SU-DHL-6 (cell line): ENCODE data around the gene GPD2.

ENCODE experiments used
- H2AFZ ChIP-seq: fragments of 200-600 bp; sonication (generic); 2 replicates; pipeline ENCODE4 v1.6.1; 2014; ENCODE audit warnings: low read depth, mild to moderate bottlenecking, moderate library complexity, mixed read lengths, antibody characterized with exemption, low read length; ENCODE audit not compliant: severe bottlenecking
- H3F3A ChIP-seq: fragments of 200-600 bp; shearing (Covaris generic); 2 replicates; pipeline ENCODE4 v1.6.0; 2016; ENCODE audit warnings: antibody characterized with exemption, mild to moderate bottlenecking; ENCODE audit not compliant: insufficient read depth
- H3K27ac ChIP-seq: fragments of 200-600 bp; sonication (generic); 2 replicates; pipeline ENCODE4 v1.5.1; 2016; ENCODE audit warnings: low read depth, mild to moderate bottlenecking, low read length, moderate library complexity, mixed read lengths
- H3K27me3 ChIP-seq: fragments of 200-600 bp; sonication (generic), shearing (Covaris generic); 2 replicates; pipeline ENCODE4 v1.6.0; 2014; ENCODE audit warnings: mild to moderate bottlenecking, low read length
- H3K36me3 ChIP-seq: fragments of 200-600 bp; sonication (generic); 2 replicates; pipeline ENCODE4 v1.6.1; 2014; ENCODE audit warnings: mild to moderate bottlenecking, low read length, mixed read lengths
- H3K4me2 ChIP-seq: fragments of 300-600, 200-600 bp; shearing (Covaris generic), sonication (generic); 2 replicates; pipeline ENCODE4 v1.6.0; 2014; ENCODE audit warnings: low read length, low read depth, mild to moderate bottlenecking; ENCODE audit not compliant: poor library complexity, severe bottlenecking
- H3K4me3 ChIP-seq: fragments of 200-600 bp; sonication (generic); 2 replicates; pipeline ENCODE4 v1.5.1; 2014; ENCODE audit warnings: antibody characterized with exemption, low read length, mild to moderate bottlenecking, mixed read lengths; ENCODE audit not compliant: insufficient read depth, poor library complexity, severe bottlenecking
- H3K79me2 ChIP-seq: fragments of 200-600 bp; sonication (generic); 2 replicates; pipeline ENCODE4 v1.6.1; 2014; ENCODE audit warnings: mild to moderate bottlenecking, low read length, moderate library complexity; ENCODE audit not compliant: insufficient read depth
- H3K9ac ChIP-seq: fragments of 200-600 bp; sonication (generic); 2 replicates; pipeline ENCODE4 v1.7.0; 2014; ENCODE audit warnings: mild to moderate bottlenecking, low read length
- H3K9me2 ChIP-seq: fragments of 200-600 bp; sonication (generic); replicated peaks from 2 replicates; pipeline ENCODE4 v1.6.1; 2014; ENCODE audit warnings: low read length; ENCODE audit not compliant: insufficient read depth
- H3K9me3 ChIP-seq: fragments of 200-600 bp; sonication (generic); 2 replicates; pipeline ENCODE4 v1.6.1; 2014; ENCODE audit warnings: low read length, mixed read lengths; ENCODE audit not compliant: insufficient read depth
- H4K20me1 ChIP-seq: fragments of 200-600 bp; sonication (generic); 2 replicates; pipeline ENCODE4 v1.6.1; 2014; ENCODE audit warnings: low read depth, mild to moderate bottlenecking, antibody characterized with exemption, low read length, moderate library complexity, mixed read lengths
- CTCF ChIP-seq: fragments of 200-600 bp; sonication (generic); IDR thresholded peaks from one replicate; pipeline ENCODE4 v1.5.1; 2017; ENCODE audit warnings: antibody characterized with exemption, mild to moderate bottlenecking, low read length, moderate library complexity; ENCODE audit not compliant: insufficient read depth, poor library complexity, severe bottlenecking
- EZH2phosphoT487 ChIP-seq: fragments of 200-600 bp; sonication (generic), shearing (Covaris generic); conservative IDR thresholded peaks from 2 replicates; pipeline ENCODE4 v1.6.1; 2018; ENCODE audit warnings: mild to moderate bottlenecking, antibody characterized with exemption, low read length, moderate library complexity, mixed read lengths

Gene GPD2

GRCh38 chr2:156486147-156486546 is 50.0 kb downstream of the GPD2 start:
- no peak for TF ChIP-seq EZH2phosphoT487
- no peak for TF ChIP-seq CTCF
- no peak overlapping the region for H3K9ac ChIP-seq

GRCh38 chr2:156486614-156487013 is 50.4 kb downstream of the GPD2 start:
- no peak overlapping the region for H2AFZ ChIP-seq
- no peak overlapping the region for H3K9ac ChIP-seq
- no peak overlapping the region for H3K27ac ChIP-seq
- TF ChIP-seq EZH2phosphoT487 (no peak), CTCF (no peak)
- H3K4me2 ChIP-seq: no peak overlapping the region
- H3K9me3 ChIP-seq: no peaks in the 10 kb centered on the region
- H4K20me1 ChIP-seq: no peaks in the 10 kb centered on the region
- H3K27me3 ChIP-seq: no peaks in the 10 kb centered on the region
- H3K4me3 ChIP-seq: no peak overlapping the region
- no peaks in the 10 kb centered on the region for H3K79me2 ChIP-seq
- no peaks in the 10 kb centered on the region for H3K9me2 ChIP-seq
- no peaks in the 10 kb centered on the region for H3K36me3 ChIP-seq
- no peaks in the 10 kb centered on the region for H3F3A ChIP-seq

More at GRCh38 chr2:156486147-156486546, 50.0 kb downstream of the GPD2 start:
- no peaks in the 10 kb centered on the region for H3K9me3 ChIP-seq
- H3F3A ChIP-seq: no peaks in the 10 kb centered on the region
- H3K36me3 ChIP-seq: no peaks in the 10 kb centered on the region
- no peaks in the 10 kb centered on the region for H3K79me2 ChIP-seq
- H3K4me2 ChIP-seq: no peak overlapping the region
- no peaks in the 10 kb centered on the region for H4K20me1 ChIP-seq
- no peak overlapping the region for H3K27ac ChIP-seq
- H3K4me3 ChIP-seq: no peak overlapping the region
- H2AFZ ChIP-seq: no peak overlapping the region
- no peaks in the 10 kb centered on the region for H3K9me2 ChIP-seq
- H3K27me3 ChIP-seq: no peaks in the 10 kb centered on the region

GRCh38 chr2:156489195-156489594 is 53.0 kb downstream of the GPD2 start:
- Histone ChIP-seq H3K4me3 (no peak overlapping the region), H3F3A (no peaks in the 10 kb centered on the region), H3K4me2 (no peak overlapping the region), H3K27me3 (no peaks in the 10 kb centered on the region), H3K36me3 (no peaks in the 10 kb centered on the region), H3K9ac (no peak overlapping the region), H3K9me2 (no peaks in the 10 kb centered on the region), H3K9me3 (no peaks in the 10 kb centered on the region), H2AFZ (no peak overlapping the region), H3K27ac (no peak overlapping the region), H4K20me1 (no peaks in the 10 kb centered on the region), H3K79me2 (no peaks in the 10 kb centered on the region)
- no peak for TF ChIP-seq CTCF
- TF ChIP-seq EZH2phosphoT487: no peak
